ENCODE data around the gene CCNJL.

The CCNJL gene

DNA sequence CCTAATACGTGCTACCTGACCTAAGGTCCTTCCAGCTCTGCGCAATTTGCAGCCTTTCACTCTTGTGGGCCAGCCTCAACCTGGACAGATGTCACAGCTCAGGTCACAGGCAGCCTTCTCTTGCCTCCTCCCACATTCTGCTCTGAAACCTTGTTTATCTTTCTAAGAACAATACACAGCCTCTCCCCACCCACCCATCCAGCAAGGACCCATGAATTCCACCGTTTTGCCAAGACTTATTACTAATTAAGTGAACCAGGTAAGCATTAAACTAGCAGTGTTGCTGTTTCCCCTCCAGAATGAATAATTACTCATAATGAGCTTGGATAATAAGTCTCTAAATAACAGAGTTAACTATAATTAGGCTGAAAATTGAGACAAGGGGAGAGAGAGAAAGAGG lies 72.0 kb downstream of the CCNJL start:
- no peak for DNase-seq (ENCODE audit: extremely low read depth, low read depth)
- TF ChIP-seq, protein P1, sequence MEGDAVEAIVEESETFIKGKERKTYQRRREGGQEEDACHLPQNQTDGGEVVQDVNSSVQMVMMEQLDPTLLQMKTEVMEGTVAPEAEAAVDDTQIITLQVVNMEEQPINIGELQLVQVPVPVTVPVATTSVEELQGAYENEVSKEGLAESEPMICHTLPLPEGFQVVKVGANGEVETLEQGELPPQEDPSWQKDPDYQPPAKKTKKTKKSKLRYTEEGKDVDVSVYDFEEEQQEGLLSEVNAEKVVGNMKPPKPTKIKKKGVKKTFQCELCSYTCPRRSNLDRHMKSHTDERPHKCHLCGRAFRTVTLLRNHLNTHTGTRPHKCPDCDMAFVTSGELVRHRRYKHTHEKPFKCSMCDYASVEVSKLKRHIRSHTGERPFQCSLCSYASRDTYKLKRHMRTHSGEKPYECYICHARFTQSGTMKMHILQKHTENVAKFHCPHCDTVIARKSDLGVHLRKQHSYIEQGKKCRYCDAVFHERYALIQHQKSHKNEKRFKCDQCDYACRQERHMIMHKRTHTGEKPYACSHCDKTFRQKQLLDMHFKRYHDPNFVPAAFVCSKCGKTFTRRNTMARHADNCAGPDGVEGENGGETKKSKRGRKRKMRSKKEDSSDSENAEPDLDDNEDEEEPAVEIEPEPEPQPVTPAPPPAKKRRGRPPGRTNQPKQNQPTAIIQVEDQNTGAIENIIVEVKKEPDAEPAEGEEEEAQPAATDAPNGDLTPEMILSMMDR (IDR thresholded peaks at IDR 0.05; ENCODE audit: low read depth, low read length): no peak

DNA sequence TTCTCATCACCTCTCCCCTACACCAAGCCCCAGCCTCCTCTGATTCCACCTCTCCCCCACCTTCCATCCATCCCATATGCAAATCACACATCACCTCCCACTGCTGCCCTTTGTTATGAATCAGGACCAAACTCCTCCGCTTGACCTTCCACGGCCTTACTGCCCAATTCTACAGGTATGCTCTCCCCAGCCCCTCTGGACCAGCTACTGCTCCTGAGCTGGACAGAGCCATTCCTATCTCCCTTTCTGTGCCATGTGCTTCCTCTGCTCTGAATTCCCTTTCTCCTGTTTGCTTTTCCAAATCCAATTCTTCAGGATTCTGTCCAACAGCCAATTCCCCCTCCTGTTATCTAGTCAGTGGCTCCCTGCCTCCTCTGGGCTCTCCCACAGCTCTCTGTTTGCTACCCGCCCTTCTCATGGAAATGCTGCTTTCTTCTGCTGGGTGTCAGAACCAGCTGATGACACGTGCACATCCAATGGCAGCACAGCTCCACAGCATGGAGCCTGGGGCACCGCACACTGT lies 74.7 kb downstream of the CCNJL start:
- DNase-seq (ENCODE audit: extremely low read depth, low read depth): no peak
- TF ChIP-seq, protein P1 (IDR thresholded peaks at IDR 0.05; ENCODE audit: low read depth, low read length): no peak

DNA sequence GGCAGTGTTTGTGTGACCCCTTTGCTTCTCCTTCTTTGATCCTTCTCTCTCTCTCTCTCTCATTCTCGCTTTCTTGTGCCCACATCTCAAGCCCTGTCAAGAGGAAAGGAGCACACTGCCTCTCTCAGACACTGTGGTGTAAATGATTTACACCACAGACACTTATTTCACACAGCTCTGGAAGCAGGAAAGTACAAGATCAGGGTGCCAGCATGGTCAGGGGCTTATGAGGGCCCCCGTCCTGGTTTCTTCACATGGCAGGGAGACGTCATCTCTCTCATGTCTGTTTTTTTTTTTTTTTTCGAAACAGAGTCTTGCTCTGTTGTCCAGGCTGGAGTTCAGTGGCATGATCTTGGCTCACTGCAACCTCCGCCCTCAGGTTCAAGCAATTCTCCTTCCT lies 76.6 kb downstream of the CCNJL start:
- TF ChIP-seq, protein P1 (IDR thresholded peaks at IDR 0.05; ENCODE audit: low read depth, low read length): no peak
- DNase-seq (ENCODE audit: extremely low read depth, low read depth): no peak

DNA sequence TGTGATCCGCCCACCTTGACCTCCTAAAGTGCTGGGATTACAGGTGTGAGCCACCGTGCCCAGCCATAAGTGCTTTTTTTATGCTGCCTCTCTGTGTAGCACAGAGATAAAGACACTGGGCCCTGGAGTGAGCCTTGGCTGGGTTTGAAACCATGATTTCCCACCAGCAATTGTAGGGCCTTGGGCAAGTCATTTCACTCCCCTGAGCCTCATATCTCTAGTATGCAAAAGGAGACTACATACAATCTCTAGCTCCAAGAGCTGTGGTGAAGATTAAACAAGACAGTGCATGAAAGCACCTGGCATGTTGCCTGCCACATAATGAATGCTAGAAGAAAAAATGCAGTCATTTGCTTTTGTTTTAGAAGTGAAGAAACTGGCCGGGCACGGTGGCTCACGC lies 79.1 kb downstream of the CCNJL start:
- TF ChIP-seq, protein P1 (IDR thresholded peaks at IDR 0.05; ENCODE audit: low read depth, low read length): no peak
- no peak for DNase-seq (ENCODE audit: extremely low read depth, low read depth)

DNA sequence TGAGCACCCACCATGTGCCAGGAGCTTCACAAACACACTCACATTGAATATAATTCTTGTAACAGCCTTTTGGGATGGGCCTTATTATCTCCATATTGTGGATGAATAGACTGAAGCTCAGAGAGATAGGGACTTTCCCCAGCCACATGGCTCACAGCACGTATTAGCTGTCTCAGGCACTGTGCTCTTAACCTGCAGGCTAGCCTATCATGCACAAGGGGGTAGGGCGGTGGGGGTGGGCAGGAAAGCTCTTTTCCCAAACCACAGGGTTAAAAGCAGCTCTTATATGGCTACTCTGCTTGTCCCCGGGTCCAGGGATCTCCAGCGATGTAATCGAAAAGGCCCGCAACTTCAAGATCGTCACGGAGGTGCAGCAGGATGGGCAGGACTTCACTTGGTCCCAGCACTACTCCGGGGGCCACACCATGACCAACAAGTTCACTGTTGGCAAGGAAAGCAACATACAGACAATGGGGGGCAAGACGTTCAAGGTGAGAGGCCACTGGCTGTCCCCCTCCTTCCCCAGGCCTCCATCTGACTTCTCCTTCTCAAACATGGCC lies 80.5 kb downstream of the CCNJL start:
- DNase-seq (ENCODE audit: extremely low read depth, low read depth): no peak
- TF ChIP-seq, protein P1 (IDR thresholded peaks at IDR 0.05; ENCODE audit: low read depth, low read length): no peak

DNA sequence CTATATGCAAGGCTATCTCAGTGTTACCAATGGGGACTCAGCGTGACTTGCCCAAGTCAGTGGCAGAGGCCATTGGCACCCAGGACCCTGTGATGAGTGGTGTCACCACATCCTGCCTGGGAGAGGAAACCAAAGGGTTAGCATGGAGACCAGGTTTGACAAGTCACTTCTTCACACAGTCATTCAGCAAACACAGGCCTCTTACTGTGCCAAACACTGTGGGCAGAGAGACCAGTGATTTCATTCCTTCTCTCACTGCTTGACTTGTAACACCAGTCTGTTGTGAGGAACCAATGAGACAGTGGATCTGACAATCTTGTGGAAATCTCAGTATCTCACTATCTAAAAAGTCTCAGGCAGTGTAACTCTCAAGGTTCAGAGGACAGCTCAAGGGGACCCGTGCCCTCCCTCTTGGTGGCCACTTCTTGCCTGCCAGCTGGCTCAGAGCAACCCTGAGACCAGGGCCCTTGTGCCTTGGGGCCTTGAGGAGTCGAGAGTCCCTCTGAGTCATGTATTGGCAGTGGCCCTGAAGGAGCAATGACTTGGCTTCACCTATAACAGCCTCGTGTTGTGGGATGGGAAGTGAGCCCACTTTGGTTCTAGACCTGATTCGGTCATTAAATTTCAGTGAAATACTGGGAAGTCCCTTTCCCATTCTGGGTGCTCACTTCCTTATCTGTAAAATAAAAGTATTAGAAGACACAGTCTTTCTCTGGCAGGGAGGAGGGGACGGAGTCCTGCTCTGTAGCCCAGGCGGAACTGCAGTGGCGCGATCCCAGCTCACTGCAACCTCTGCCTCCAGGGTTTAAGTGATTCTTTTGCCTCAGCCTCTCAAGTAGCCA lies 81.5 kb downstream of the CCNJL start:
- peak; percentile 7 for DNase-seq (ENCODE audit: extremely low read depth, low read depth)
- TF ChIP-seq, protein P1 (IDR thresholded peaks at IDR 0.05; ENCODE audit: low read depth, low read length): no peak

DNA sequence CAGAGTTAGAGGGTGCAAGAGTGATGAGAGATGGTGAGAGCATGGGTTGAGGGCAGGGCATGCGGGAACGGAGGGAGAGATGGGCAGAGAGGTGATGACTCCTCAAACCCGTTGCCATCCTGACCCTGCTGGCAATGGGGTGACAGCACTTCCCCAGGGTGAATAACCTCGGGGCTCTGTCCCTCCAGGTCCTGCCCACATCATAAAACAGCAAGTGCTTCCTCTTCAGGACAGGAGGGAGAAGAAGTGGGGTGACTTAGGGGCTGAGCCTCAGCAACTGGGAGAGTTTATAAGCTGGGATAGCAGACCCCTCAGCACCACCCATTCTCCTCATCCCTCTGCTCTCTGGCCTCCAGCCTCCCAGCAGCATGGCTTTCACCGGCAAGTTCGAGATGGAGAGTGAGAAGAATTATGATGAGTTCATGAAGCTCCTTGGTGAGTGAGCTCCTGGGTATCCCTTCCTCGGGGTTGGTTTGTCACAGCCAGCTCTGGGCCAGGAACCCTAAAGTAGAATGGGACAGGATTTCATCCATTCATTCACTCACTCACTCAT lies 83.1 kb downstream of the CCNJL start, which contains the start of gene FABP6:
Gene FABP6, plus strand, starts transcription at position 317 of the 553 bp plus-strand sequence. Its CDS starts 52 bp downstream, at position 369.
- TF ChIP-seq, protein P1 (IDR thresholded peaks at IDR 0.05; ENCODE audit: low read depth, low read length): no peak
- no peak for DNase-seq (ENCODE audit: extremely low read depth, low read depth)
